GM18520 (cell line): ENCODE results near the gene RNF220.

Experiments
- ATAC-seq: cut with Tn5 transposase; IDR thresholded peaks from one replicate; pipeline ENCODE4 v1.9.1; 2021; ENCODE audit not compliant: unreplicated experiment

RNF220 gene

GRCh38 chr1:44606701-44607281, 201.7 kb downstream of the RNF220 start:
- ATAC-seq = no peak

DNA sequence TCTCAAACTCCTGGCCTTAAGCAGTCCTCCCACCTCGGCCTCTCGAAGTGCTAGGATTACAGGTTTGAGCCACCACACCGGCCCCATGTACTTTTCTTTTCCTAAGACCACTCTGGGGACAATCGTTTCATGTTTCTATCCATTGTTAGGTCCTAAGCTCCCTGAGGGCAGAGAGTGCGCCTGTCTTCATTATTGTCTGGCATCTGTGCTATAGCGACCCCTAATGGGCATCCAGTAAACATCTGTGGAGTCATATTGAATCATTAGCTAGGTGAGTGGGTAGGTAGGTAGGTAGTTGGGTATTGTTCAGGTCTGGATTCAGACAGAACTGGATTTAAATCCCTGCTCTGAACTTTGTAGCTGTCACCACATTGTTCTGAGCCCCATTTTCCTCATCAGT, 203.1 kb downstream of the RNF220 start:
- ATAC-seq = no peak

GRCh38 chr1:44609412-44609767, 204.3 kb downstream of the RNF220 start:
- ATAC-seq = no peak

DNA sequence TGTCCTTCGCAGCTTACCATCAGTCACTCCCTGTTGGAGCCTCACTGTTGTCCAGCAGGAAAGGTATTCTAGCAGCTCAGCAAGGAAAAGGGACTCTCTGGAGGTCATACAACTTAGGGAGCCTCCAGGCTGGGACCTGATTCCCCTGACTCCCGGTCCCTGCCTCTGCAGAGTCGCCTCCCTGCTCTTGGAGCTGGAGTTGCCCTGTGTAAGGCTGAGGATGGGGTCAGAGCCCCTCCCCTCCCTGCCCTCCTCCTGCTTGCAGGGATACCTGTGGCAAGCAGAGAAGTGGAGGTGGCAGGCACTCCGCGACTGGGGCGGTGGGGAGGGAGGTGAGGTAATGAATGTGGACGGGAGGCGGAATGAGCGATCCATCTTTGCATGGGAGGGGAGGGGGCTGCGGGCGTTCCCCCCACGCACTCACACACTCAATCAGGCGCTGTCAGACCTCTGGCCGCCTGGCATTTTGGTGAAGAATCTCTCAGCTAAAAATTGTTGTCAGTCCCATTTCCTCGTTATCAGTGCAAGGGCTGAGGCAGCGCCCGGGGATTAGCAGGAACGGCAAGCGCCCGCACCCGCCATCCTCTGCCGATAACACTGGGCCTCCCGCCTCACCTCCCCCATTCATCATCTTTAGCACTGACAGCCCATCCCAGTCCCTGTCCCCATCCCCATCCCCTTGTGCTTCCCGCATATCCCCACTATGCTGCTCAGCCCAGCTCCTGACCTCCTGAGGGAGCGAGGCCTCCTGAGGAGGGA, 204.9 kb downstream of the RNF220 start:
- ATAC-seq = no peak

- no peak for ATAC-seq
Observed at GRCh38 chr1:44610527-44611148, 205.6 kb downstream of the RNF220 start.

DNA sequence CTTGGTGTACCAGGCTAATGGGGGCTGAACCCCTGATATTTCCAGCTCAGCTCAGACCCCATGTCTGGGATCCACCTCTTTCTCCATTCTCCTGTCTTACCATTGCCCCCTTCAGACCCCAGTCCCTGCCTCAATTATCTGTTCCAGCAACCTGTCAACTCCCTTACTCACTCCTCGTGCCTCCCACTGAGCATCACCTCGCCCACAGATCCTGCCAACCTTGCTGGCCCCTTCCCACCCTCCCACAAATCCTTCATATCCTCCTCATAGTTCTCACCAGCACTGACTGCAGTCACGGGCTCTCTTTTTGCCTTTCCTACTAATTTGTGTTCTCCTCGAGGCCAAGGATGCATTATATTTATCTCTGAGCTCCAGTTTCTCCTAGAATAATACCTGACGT, 206.4 kb downstream of the RNF220 start:
- ATAC-seq = no peak

DNA sequence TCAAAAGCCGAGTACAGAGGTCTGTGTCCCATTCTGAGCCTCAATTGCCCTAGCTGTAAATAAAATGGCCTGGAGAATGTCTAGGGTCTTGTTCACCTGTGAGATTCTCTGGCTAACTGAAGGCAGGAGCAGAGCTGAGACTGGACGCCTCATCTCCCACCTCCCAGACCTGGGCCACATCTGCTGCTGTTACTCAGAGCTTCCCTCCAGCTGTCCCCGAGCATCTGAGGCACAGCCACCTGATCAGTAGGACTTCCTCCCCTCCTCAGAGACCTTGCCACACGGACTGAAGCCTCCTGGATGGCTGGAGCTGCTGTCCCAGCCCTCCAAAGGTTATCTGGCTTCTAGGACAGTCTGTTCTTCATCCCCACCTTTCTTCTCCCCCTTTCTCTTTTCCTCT, 206.8 kb downstream of the RNF220 start:
- ATAC-seq = no peak

DNA sequence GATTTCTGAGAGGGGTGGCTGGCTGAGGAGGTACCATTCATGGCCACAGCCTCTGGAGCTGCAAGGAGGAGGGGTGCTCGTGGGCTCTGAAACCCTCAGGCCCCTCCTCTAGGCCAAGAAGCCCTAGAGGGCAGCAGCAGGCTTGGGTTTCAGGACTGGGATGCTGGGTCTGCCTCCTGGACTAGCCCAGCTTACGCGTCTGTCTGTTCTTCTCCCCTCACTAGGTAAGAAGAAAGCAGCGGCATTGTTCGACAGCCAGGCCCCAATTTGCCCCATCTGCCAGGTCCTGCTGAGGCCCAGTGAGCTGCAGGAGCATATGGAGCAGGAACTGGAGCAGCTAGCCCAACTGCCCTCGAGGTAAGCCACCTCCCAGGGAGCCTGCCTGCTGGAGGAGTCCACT, 208.9 kb downstream of the RNF220 start:
- ATAC-seq = no peak

- no peak for ATAC-seq
Observed at GRCh38 chr1:44616284-44616990, 211.4 kb downstream of the RNF220 start.

DNA sequence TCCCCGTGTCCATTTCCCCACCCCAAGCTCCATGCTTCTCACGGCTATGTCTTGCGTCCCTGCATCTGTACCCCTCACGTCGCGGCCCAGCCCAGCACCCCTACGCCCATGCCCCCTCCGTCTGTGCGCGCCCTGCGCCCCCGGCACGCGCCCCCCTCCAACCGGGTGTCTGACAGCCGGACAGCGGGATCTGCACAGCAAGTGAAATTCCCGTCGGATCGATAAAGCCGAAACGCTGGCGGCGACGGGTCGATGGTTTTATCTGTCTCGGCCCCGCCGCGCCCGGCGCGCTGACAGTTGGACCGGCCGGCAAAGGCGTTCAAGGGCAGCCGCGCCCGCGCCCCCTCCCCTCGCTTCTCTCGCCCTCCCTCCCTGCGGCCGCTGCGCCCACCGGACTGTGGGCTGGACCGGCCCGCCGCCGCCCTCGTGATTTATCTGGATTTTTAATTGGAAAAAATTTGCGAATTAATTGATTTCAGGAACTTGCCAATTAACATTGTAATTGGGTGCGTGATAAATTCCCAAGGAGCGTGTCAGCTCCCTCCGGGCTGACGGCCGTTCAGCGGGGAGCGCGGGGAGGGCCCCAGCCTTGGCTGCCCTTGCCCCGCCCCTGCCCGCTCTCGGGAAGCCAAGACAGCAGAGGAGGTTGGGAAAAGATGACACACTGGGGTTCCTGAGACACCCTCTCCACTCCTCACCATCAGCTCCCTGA, 212.1 kb downstream of the RNF220 start:
- ATAC-seq = no peak

- no peak for ATAC-seq
Observed at GRCh38 chr1:44617703-44618029, 212.6 kb downstream of the RNF220 start.

GRCh38 chr1:44619261-44619900, 214.3 kb downstream of the RNF220 start:
- no peak for ATAC-seq

DNA sequence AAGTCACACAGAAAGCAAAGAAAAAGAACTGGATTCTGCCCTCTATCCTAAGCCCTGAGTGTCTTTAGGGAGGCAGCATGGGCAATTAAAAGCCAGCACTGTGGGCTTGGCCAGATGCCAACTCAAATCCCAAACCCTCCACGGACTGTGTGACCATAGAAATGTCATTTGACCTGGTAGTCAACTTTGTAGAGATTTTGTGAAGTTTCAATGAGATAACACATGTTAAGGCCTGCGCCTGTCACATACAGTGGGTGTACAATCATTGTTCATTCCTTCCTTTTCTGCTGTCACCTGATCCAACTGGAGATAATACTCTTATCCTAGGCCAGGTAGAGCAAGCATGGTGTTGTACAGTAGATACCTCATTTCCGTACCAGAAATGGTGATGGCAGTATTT, 215.0 kb downstream of the RNF220 start:
- no peak for ATAC-seq

DNA sequence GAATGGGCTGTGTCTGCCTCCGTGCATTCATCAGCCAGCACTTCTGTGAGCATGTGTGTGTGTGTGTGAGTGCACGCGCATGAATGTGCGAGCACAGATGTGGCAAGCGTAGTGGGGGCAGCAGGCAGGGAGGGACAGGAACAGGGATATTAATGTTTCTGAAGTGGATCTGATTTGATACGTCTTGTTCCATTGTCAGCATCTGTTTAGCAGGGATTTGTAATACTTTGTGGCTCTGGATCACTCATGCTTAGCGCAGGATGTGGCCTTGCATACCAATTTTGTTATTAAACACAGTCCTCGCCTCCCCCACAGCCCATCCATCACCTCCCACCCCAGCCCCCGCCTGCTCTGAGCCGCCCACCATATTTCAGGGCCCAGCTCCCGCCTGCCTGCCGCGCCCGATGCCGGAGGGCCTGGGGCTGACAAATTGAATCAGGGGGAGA, 216.8 kb downstream of the RNF220 start:
- ATAC-seq = no peak

GRCh38 chr1:44624268-44624901, 219.3 kb downstream of the RNF220 start:
- no peak for ATAC-seq

DNA sequence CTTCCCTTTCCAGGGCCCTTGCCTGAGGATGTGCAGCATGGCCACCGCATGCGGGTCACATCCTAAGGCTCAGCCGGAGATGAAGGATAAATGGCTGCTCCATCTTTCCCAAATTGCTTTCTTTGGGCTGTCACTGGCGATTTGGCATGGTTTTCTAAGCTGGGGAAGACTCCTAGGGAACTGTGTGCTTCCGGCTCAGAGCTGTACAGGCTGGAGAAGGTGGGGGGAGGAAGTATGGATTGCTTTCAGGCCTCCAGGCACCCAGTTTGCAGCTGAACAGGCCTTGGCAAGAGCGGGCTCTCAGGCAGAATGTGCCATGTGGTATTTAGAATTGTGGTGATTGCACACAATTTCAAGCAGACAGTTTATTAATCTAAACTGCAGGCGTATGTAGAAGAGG, 220.3 kb downstream of the RNF220 start:
- ATAC-seq = no peak

DNA sequence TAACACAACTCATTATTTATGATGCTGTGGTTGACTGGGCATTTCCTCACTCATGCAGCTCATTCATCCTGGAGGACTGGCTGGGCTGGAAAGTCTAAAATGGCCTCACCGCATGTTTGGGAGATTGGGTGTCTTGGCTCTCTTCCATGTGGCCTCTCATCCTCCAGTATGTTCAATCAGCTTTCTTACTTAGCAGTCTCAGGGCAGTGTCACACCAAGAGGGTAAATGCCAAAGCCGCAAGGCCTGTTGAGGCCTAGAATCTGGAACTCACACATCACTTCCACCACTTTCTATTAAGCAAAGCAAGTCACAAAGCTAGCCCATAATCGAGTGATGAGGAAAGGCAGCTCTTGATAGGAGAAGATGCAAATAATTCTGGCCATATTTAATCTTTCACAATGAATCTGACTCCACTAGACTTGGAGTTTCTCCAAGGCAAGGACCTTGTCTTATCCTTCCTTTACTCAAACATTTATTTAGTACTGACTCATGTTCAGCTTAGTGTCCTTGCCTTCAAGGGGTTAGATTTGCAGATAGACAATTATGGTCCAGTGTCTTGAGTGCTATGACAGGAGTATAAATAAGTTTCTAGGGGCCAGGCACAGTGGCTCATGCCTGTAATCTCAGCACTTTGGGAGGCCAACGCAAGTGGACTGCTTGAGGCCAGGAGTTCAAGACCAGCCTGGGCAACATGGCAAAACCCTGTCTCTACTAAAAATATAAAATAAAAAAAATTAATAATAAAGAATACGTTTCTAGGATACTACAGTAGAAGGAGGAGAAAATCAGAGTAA, 224.1 kb downstream of the RNF220 start:
- no peak for ATAC-seq

DNA sequence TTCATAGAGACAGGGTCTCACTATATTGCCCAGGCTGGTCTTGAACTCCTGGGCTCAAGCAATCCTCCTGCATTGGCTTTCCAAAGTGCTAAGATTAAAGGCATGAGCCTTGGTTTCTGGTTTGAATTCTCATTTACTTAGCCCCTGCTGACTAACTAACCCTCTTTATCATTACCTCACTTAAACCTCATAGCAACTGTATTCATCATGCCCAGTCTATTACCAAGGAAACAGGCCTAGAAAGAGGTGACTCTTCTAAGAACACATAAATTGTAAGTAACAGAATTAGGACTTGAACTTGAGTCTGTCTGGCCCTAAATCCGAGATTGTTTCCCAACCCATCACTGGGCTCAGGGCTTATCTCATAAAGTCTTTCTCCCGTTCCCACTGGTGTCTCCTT, 225.1 kb downstream of the RNF220 start:
- ATAC-seq = no peak

DNA sequence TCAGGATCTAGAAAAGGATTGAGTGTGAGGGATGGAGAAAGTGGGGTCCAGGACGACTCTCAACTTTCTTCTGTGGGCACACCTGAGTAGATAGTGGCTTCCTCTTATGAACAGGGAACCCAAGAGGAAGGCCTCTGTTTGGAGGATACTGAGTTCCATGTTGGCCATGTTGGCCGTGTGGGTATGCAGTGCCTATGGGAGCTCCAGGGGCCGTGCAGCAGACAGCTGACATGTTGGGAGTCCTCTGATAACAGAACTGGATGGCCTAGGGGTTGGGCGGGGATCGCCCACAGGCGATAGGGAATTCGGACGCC, 226.2 kb downstream of the RNF220 start:
- ATAC-seq = peak; percentile 4
